SK-N-SH treated with all-trans-retinoic acid at 6 μM for 48 hours (cell line): ENCODE data around the gene ARL6IP6.
A peak's percentile ranks its signal among the peaks of the same experiment; 100 is the strongest.

Experiments used
- ATAC-seq: fragments of 200-7000 bp; cut with Tn5 transposase; 3 replicates; pipeline ENCODE4 v1.9.1; 2020; ENCODE audit warnings: mild to moderate bottlenecking, moderate library complexity
- BACH2 ChIP-seq: fragments of 250-450 bp; sonication (Bioruptor Pico); IDR thresholded peaks from 2 replicates; pipeline ENCODE4 v1.9.0; 2021; ENCODE audit warnings: mild to moderate bottlenecking, borderline replicate concordance
- CREB5 ChIP-seq: fragments of 250-450 bp; sonication (Bioruptor Pico); IDR thresholded peaks from 2 replicates; pipeline ENCODE4 v1.5.1; 2020; ENCODE audit warnings: low read depth, mild to moderate bottlenecking, moderate library complexity
- CSRNP3 ChIP-seq: fragments of 250-450 bp; sonication (Bioruptor Pico); IDR thresholded peaks from 2 replicates; pipeline ENCODE4 v1.5.1; 2021; ENCODE audit warnings: mild to moderate bottlenecking, moderate library complexity
- GLIS3 ChIP-seq: fragments of 250-450 bp; sonication (Bioruptor Pico); IDR thresholded peaks from 2 replicates; pipeline ENCODE4 v1.5.0; 2020; ENCODE audit warnings: mild to moderate bottlenecking, moderate library complexity
- POU6F1 ChIP-seq: fragments of 250-450 bp; sonication (Bioruptor Pico); IDR thresholded peaks from 2 replicates; pipeline ENCODE4 v1.8.0; 2021; ENCODE audit warnings: low read depth, mild to moderate bottlenecking, moderate library complexity, borderline replicate concordance
- RARB ChIP-seq: fragments of 250-450 bp; sonication (Bioruptor Pico); IDR thresholded peaks from 2 replicates; pipeline ENCODE4 v1.8.0; 2021; ENCODE audit warnings: mild to moderate bottlenecking, moderate library complexity
- SNAI2 ChIP-seq: fragments of 250-450 bp; sonication (Bioruptor Pico); IDR thresholded peaks from 2 replicates; pipeline ENCODE4 v1.5.0; 2020; ENCODE audit warnings: mild to moderate bottlenecking, moderate library complexity
- TCF4 ChIP-seq: fragments of 250-450 bp; sonication (Bioruptor Pico); IDR thresholded peaks from 2 replicates; pipeline ENCODE4 v1.8.0; 2021; ENCODE audit warnings: mild to moderate bottlenecking, moderate library complexity, borderline replicate concordance
- TOX ChIP-seq: fragments of 250-450 bp; sonication (Bioruptor Pico); IDR thresholded peaks from 2 replicates; pipeline ENCODE4 v1.8.0; 2021; ENCODE audit warnings: mild to moderate bottlenecking, moderate library complexity, borderline replicate concordance
- TSHZ2 ChIP-seq: fragments of 250-450 bp; sonication (Bioruptor Pico); IDR thresholded peaks from 2 replicates; pipeline ENCODE4 v1.5.0; 2020; ENCODE audit warnings: mild to moderate bottlenecking, moderate library complexity
- ZC3H10 ChIP-seq: fragments of 250-450 bp; sonication (Bioruptor Pico); IDR thresholded peaks from 2 replicates; pipeline ENCODE4 v1.5.1; 2021; ENCODE audit warnings: mild to moderate bottlenecking, moderate library complexity
- ZFP3 ChIP-seq: fragments of 250-450 bp; sonication (Bioruptor Pico); IDR thresholded peaks from 2 replicates; pipeline ENCODE4 v1.5.0; 2020; ENCODE audit warnings: mild to moderate bottlenecking, moderate library complexity
- ZNF565 ChIP-seq: fragments of 450-650 bp; formaldehyde crosslinking; conservative IDR thresholded peaks from 2 replicates; pipeline ENCODE4 v1.5.0; 2020; ENCODE audit warnings: low read depth, mild to moderate bottlenecking, moderate library complexity
- ZNF70 ChIP-seq: fragments of 450-650 bp; formaldehyde crosslinking; IDR thresholded peaks from 2 replicates; pipeline ENCODE4 v1.5.0; 2020; ENCODE audit warnings: mild to moderate bottlenecking, moderate library complexity
- ZNF8 ChIP-seq: fragments of 450-650 bp; formaldehyde crosslinking; IDR thresholded peaks from 2 replicates; pipeline ENCODE4 v1.5.0; 2020; ENCODE audit warnings: mild to moderate bottlenecking, moderate library complexity

ARL6IP6 gene

GRCh38 chr2:152718076-152718908, at the start of gene ARL6IP6:
Gene ARL6IP6 (plus strand): TSS chr2:152718620. CDS start chr2:152718625, 5 bp downstream.
- peak; percentile 88 for ATAC-seq
- TF ChIP-seq POU6F1 (CRISPR knock-in tag) (no peak), TSHZ2 (CRISPR knock-in tag) (0 out of 2 replicates have a peak, but pooled peaks have one; percentile 41), ZNF70 (no peak), TCF4 (CRISPR knock-in tag) (no peak), BACH2 (no peak), ZFP3 (CRISPR knock-in tag) (no peak), CREB5 (no peak), SNAI2 (CRISPR knock-in tag) (no peak), GLIS3 (0 out of 2 replicates have a peak, but pooled peaks have one; percentile 58), RARB (CRISPR knock-in tag) (no peak), ZNF8 (CRISPR knock-in tag) (no peak), ZC3H10 (CRISPR knock-in tag) (no peak), TOX (CRISPR knock-in tag) (no peak)
- TF ChIP-seq, all 23 proteins: peak for 2

GRCh38 chr2:152674334-152674733, 44.1 kb upstream of the ARL6IP6 start:
- TF ChIP-seq ZNF8 (CRISPR knock-in tag), result no peak
- TF ChIP-seq TCF4 (CRISPR knock-in tag), result no peak
- TF ChIP-seq SNAI2 (CRISPR knock-in tag), result no peak
- no peak for TF ChIP-seq RARB (CRISPR knock-in tag)
- peak; percentile 56; the same call in 1 of the 3 replicates for ATAC-seq

- TF ChIP-seq POU6F1 (CRISPR knock-in tag) (no peak), ZNF565 (CRISPR knock-in tag) (no peak), CSRNP3 (CRISPR knock-in tag) (no peak), ZC3H10 (CRISPR knock-in tag) (no peak), BACH2 (no peak), TSHZ2 (CRISPR knock-in tag) (no peak)
- 0 out of 3 replicates have a peak, but pooled peaks have one; percentile 29 for ATAC-seq
These were observed 42.0 kb upstream of the ARL6IP6 start for GRCh38 chr2:152676461-152676860.
